Thyroid gland (tissue), 4 donors: ENCODE results near the gene TTC12.

Source experiments
- POLR2A ChIP-seq, 2 donors: fragments of 450-650 bp; IDR thresholded peaks; one replicate each; pipeline ENCODE4 v1.6.1; 2017; ENCODE audit warnings: antibody characterized with exemption in 2 of 2, mild to moderate bottlenecking in 2 of 2, moderate library complexity in 1 of 2
- TF ChIP-seq, protein P1 (sequence below), 6 experiments: fragments of 200-600 bp in 3 of 6; fragments of 450-650 bp in 3 of 6; sonication (generic) in 3 of 6; IDR thresholded peaks; one replicate each; pipeline ENCODE4 v1.5.1; 2016 to 2019; ENCODE audit warnings: antibody characterized with exemption in 6 of 6, mild to moderate bottlenecking in 2 of 6, inconsistent platforms in 1 of 6, moderate library complexity in 1 of 6

DNA sequence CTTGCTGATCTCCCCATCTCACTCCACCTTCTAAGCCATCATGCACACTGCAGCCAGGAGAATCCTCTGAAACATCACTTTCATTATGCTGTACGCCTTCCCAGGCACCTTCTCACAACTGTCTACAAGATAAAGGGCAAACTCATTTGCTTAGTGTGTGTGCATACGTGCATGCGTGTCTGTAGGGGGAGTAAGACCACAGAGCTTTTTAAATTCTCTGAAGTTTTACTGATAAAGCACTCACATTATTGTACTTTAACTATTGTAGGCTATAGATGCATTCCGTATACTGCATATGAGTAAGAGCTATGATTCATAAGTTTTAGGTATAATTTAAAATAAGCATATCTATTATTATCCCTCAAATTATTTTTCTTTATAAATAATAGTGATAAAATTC, 57.9 kb downstream of the TTC12 start:
- TF ChIP-seq, protein P1, sequence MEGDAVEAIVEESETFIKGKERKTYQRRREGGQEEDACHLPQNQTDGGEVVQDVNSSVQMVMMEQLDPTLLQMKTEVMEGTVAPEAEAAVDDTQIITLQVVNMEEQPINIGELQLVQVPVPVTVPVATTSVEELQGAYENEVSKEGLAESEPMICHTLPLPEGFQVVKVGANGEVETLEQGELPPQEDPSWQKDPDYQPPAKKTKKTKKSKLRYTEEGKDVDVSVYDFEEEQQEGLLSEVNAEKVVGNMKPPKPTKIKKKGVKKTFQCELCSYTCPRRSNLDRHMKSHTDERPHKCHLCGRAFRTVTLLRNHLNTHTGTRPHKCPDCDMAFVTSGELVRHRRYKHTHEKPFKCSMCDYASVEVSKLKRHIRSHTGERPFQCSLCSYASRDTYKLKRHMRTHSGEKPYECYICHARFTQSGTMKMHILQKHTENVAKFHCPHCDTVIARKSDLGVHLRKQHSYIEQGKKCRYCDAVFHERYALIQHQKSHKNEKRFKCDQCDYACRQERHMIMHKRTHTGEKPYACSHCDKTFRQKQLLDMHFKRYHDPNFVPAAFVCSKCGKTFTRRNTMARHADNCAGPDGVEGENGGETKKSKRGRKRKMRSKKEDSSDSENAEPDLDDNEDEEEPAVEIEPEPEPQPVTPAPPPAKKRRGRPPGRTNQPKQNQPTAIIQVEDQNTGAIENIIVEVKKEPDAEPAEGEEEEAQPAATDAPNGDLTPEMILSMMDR (IDR thresholded peaks at IDR 0.05): no peak
- TF ChIP-seq POLR2A (IDR thresholded peaks at IDR 0.05): no peak
